ENCODE measurements around the gene TERB2. TPM values are rescaled to one million over a fixed set of nuclear protein-coding genes. Genes with fewer than 3 reads are reported as not detected.
"Not testable (repeated sequence)": the region's sequence is repeated elsewhere in the genome, so short reads cannot be mapped to it uniquely, and the experiment has no call there.

The TERB2 gene, protein sequence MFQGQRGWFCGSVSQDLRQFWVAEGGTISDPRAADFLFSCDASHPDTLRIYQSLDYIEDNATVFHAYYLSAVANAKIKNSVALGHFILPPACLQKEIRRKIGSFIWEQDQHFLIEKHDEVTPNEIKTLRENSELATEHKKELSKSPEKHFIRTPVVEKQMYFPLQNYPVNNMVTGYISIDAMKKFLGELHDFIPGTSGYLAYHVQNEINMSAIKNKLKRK
- polyA plus RNA-seq (ENCODE audit: insufficient read length in 4 of 4) = not detected

DNA sequence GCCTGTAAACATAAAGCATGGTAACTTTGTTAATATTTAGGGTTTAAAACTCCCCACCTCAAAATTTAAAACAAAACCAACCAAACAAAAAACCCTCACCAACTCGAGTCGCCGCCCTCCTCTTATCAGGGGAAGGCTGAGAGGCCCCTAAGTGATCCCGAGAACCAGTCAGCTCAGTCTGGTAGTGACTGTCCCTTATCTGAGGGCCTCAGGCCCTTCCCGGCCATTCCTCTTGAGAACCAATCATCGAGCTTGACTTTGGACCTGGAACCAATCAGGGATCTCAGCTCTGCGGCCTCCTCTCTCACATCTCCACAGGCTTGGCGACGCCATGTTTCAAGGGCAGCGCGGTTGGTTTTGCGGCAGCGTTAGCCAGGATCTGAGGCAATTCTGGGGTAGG, at the start of gene TERB2:
TERB2 (plus strand) TSS at position 300 of the 400 bp plus-strand sequence; CDS start at position 332, 32 bp downstream.
- no peak for DNase-seq (ENCODE audit: low read depth in 4 of 4, low spot score in 2 of 4)

DNA sequence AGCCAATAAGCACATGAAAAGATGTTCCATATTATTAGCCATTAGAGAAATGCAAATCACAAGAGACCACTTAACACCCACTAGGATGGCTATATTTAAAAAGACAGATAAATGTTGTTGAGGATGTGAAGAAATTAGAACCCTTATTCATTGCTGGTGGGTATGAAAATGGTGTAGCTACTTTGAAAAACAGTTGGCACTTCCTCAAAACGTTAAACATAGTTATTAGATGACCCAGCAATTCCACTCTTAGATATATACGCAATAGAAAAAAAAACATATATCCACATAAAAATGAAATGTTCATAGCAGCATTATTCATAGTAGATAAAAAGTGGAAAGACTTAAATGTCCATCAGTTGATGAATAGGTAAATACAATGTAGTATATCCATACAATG, 47.1 kb upstream of the TERB2 start:
- no peak for DNase-seq (ENCODE audit: low read depth in 4 of 4, low spot score in 2 of 4)

DNA sequence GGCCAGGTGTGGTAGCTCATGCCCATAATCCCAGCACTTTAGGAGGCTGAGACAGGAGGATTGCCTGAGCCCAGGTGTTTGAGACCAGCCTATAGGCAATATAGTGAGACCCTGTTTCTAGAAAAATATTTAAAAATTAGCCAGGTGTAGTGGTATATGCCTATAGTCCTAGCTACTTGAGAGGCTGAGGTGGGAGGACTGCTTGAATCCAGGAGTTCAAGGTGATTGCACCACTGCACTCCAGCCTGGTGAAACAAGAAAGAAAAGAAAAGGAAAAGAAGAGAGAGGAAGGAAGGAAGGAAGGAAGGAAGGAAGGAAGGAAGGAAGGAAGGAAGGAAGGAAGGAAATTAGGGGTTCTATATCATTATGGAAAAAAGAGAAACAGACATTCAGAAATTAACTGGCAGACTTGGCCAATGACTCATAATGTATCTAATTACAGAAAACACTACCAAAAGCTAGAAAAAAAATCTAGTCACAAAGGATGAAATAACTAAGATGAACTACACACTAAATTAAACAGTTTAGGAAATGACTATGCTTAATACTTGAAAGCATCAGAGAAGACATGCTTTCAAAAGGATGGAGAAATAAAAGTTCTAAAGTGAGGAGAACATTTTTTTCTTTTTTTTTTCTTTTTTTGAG, 45.4 kb upstream of the TERB2 start:
- DNase-seq (ENCODE audit: low read depth in 4 of 4, low spot score in 2 of 4) = no peak

DNA sequence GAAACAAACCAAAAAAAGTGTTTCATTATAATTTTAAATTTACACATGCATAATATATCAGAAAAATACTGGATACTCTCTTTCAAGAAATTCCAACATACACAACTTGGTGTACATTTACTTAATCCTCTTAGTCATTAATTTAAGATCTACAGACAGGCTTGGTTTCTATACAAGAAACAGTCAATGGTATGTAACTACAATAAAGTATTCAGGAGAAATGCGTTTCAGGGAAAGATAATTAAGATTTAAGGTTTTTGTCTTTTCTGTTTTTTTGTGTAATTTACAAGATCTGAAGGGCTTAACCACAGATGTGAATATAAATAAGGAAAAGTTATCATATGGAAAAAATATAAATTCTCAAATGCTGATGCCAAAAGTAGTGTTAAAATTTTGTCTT, 44.3 kb upstream of the TERB2 start:
- DNase-seq (ENCODE audit: low read depth in 4 of 4, low spot score in 2 of 4) = not testable (repeated sequence)

DNA sequence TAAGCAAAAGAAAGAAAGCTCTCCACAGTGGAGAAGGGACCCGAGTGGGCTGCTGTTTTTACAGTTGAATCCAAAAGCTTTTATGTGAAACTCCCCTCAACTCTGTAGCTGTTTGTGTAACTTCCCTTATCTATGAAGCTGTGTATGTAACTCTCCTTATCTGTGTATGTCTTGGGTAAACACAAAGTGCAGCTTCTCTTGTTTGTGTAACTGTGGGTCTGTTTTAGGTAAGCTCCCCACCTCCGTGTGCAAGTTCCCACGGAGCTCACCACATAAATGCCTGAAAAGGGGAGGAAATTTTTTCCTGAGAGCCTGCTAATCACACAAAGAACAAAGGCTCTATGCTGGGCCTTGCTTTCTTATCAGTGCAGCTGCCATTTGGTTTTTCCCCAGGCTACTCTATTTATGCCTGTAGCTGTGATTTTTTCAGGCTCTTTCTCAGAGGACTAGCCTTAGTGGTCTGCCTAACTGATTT, 43.5 kb upstream of the TERB2 start:
- not testable (repeated sequence) for DNase-seq (ENCODE audit: low read depth in 4 of 4, low spot score in 2 of 4)

DNA sequence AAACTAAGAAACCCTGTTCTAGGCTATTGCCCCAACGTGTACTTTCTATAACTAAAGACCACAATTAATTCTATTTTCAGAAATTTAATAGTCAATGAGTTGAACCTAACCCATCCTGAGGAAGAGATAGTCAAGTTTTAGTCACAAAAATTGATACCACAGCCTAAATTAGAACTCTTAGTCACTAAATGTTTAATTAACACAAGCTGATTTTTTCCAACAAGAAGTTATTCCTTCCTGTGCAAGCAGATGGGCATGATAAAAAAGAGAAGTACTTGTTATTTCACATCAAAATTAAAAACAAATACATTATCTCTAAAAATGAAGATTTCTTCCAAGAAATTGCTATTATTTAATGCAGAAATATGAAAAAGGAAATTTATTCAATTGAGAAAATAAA, 38.4 kb upstream of the TERB2 start:
- DNase-seq (ENCODE audit: low read depth in 4 of 4, low spot score in 2 of 4) = no peak

DNA sequence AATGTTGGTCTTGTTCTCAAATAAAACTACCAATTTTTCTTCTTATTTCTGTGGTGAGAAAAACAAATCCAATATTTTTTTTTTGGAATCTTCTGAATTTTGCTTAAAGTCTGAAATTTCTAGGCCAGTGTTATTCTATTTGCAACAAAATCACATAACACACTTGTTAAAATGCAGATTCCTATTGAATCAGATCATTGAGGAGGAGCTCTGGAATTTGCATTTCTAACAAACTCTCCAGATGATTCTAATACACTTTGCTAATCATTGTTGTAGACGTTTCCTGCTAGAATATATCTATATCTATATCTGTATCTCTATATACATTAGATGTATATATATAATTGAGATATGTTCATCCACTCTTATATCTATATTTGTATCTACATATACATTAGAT, 27.8 kb upstream of the TERB2 start:
- not testable (repeated sequence) for DNase-seq (ENCODE audit: low read depth in 4 of 4, low spot score in 2 of 4)

DNA sequence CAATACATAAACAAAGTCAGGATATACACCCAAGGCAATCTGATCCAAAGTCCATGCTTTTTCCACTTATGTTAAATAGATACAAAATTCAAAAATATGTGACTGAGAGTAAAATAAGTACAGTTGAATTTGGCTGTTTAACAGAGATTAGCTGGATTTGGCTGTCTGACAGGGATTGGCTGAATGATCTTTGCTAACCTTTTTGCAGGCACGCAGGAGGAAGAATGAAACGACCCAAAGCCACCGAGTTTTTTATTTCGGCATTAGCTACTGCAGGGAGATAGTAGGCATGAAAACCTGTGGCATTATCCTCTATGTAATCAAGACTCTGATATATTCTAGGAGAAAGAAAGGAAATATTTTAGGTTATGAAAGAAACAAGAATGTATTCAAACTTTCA, 26.2 kb upstream of the TERB2 start:
- DNase-seq (ENCODE audit: low read depth in 4 of 4, low spot score in 2 of 4) = not testable (repeated sequence)

DNA sequence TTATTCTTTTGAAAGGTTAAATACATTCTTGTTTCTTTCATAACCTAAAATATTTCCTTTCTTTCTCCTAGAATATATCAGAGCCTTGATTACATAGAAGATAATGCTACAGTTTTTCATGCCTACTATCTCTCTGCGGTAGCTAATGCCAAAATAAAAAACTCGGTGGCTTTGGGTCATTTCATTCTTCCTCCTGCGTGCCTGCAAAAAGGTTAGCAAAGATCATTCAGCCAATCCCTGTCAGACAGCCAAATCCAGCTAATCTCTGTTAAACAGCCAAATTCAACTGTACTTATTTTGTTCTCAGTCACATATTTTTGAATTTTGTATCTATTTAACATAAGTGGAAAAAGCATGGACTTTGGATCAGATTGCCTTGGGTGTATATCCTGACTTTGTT, 1.8 kb downstream of the TERB2 start:
- DNase-seq (ENCODE audit: low read depth in 4 of 4, low spot score in 2 of 4) = not testable (repeated sequence)

DNA sequence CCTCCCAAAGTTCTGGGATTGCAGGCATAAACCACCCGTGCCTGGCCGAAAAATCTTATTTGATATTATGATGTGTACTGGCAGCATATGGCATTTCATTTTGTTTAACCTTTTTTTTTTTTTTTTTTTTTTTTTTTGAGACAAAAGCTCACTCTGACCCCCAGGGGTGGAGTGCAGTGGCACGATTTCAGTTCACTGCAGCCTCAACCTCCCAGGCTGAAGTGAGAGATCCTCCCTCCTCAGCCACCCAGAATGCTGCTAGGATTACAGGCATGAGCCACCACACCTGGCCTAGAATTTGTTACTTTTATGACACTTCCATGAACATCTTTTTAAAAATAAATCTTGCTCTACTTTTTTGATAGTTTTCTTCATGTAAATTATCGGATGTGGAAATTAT, 12.0 kb downstream of the TERB2 start:
- no peak for DNase-seq (ENCODE audit: low read depth in 4 of 4, low spot score in 2 of 4)

DNA sequence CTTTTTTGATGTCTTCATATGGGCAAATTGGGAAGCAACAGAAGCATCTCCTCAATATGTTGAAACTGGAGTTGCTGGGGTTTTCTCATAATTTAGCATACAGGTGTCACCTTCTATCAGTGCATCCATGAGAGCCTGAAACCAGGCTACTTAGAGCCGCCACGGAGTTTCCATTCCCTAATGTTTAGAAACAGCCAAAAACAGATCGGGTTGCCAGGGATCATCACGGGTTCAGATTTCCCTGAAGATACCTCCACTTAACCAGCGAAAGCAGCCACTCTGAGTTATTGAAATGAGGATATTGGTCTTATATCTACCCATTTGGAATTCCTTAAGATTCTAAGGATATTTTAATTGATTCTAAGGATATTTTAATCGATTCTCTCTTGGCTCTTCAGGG, 14.5 kb downstream of the TERB2 start:
- no peak for DNase-seq (ENCODE audit: low read depth in 4 of 4, low spot score in 2 of 4)

DNA sequence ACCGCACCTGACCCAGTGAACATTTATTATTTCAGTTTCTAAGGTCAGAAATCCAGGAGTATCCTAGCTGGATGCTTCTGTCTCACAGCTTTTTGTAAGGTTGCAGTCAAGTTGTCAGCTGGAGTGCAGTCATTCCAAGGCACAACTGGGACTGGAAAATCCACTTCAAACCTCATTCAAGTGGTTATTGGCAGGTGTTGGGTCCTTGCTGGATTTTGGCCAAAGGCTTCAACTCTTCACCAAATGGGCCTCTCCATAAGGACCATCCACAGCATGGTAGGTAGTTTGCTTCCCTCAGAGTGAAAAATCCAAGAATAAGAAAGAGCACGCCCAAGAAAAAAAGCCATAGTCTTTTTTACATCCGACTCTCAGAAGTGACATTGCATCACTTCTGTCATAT, 19.7 kb downstream of the TERB2 start:
- not testable (repeated sequence) for DNase-seq (ENCODE audit: low read depth in 4 of 4, low spot score in 2 of 4)

DNA sequence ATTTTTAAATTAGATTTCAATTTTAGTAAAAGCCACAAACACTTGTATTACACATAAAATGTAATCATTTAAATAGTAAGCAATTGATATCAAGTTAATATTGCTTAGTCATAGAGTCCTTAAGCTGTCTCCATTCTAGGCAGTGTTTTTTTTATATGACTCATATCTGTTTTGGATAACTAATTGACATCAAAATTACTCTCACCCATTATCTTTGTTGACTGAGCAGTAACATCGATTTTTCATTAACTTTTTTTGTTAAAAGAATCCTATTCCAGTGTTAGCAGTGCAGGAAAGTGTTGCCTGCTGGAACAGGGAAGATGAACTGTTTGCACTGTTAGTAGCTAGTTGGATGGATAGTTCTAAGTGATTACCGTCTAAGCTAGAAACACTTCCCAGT, 21.3 kb downstream of the TERB2 start:
- not testable (repeated sequence) for DNase-seq (ENCODE audit: low read depth in 4 of 4, low spot score in 2 of 4)

DNA sequence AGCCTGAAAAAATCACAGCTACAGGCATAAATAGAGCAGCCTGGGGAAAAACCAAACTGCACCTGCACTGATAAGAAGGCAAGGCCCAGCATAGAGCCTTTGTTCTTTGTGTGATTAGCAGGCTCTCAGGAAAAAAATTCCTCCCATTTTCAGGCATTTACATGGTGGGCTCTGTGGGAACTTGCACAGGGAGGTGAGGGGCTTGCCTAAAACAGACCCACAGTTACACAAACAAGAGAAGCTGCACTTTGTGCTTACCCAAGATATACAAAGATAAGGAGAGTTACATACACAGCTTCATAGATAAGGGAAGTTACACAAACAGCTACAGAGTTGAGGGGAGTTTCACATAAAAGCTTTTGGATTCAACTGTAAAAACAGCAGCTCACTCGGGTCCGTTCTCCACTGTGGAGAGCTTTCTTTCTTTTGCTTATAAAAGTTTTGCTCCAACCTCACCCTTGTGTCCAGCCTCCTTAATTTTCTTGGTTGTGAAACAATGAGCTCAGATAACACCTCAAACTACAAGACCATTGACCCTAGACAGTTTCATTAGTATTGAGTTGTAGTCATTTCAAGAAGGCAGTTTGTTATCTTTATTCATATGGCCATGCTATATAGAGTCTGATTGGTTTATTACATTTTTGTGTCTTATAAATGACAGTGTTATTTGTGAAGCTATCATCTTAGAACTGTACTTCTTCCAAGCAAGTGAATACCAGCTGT, 23.3 kb downstream of the TERB2 start:
- not testable (repeated sequence) for DNase-seq (ENCODE audit: low read depth in 4 of 4, low spot score in 2 of 4)

DNA sequence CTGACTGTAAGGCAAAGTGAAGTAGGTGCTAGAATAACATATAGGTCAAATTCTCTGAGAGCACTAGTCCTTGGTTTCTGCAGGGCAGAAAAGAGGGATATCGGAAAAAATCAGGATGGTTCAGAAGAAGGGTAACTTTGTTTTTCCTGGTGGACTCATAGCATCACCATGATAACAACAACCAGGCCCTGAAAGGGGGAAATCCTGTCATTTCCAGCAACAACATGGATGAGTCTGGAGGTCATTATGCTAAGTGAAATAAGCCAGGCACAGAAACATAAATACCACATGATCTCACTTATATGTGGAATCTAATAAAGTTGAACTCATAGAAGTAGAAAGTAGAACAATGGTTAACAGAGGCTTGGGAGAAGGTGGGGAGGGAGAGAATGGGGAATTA, 27.7 kb downstream of the TERB2 start:
- DNase-seq (ENCODE audit: low read depth in 4 of 4, low spot score in 2 of 4) = not testable (repeated sequence)

DNA sequence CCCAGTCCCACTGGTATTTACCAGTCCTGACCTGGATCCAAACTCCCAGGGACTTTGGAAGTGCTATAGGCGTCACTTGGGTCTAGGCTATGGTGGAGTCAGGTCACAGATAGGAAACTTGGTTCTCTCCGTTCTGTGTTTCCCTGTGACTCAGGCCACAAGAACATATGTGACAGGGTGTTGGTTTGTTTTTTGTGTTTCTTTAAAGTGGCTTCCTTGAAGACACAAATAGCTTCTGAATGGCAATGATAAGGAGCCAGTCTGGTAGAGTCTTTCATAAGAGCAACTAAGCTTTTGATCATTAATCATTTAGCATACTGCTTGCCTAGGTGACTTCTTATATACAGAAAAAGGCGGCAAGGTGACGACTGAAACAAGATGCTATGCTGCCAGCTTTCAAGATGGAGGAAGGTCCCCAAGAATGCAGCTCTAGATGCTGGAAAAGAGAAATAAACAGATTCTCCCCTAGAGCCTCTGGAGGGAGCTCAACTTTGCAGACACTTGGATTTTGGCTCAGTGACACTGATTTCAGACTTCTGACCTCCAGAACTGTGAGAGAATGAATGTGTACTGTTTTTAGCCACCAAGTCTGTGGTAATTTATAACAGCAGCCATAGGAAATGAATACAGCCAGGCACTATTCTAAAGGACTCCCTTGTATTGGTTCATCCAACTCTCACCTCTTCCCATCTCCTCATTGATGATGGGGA, 30.0 kb downstream of the TERB2 start:
- DNase-seq (ENCODE audit: low read depth in 4 of 4, low spot score in 2 of 4) = not testable (repeated sequence)

DNA sequence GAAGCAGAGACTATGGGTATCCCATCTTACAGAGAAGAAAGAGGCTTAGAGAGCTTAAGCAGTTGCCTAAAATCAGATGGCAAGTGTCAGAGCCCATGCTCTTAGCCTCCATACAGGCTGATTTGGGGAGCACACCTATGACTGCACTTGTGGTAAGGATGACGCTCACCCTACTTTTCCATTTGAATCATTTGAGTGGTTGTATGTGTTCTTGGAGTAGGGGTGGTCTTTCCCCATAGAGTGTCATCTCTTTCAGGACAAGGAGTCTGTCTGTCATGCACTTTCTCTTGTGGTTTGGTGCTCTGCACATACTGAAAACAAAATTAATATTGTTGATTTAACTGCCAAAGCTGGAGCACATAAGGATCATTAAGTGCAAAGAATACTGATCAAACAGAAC, 31.2 kb downstream of the TERB2 start:
- not testable (repeated sequence) for DNase-seq (ENCODE audit: low read depth in 4 of 4, low spot score in 2 of 4)

DNA sequence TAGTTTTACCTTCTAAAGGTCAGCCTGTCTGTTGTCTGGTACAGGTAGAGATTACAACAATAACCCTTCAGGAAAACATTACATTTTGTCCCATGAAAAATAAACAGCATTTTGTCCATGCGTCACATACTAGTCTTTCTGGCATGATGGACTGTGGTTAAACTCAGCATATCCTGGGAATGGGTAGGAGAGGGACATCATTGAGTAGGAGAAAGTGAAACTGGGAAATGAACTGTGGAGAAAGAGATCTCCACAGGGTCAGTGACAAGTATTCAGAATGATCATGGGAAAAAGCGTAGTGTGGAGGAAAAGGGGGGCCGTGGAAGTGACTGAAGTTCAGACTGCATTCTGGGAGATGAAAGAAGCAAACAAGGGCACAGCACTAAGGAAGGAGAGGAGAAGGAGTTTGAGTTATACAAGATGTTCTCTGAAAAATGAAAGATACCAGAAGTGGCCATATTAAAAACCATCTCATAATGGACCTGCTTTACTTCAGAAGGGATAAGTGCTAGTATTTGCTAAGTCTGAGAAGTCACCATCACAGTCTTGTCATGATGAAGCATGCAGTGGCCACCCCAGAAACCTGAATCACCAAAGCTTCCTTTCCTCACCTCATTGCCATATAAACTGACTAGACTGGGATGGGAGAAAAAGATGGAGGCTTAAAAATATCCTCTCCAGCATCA, 31.8 kb downstream of the TERB2 start:
- not testable (repeated sequence) for DNase-seq (ENCODE audit: low read depth in 4 of 4, low spot score in 2 of 4)

DNA sequence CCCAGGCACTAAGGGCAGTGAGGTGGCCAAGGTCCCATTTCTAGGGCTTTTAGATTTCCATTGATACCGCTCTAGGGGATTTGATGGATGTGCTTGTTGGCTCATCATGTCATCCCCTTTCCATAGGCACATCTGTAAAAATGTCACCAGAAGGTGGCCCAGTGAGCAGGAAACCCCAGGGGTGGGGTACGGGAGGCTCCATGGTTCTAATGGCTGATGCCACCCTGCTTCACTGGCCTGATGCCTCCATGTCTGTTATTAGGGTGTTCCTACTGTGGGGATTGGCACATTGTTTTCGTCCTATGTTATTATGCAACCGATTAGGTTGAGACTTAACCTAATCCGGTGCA, 32.4 kb downstream of the TERB2 start:
- DNase-seq (ENCODE audit: low read depth in 4 of 4, low spot score in 2 of 4) = not testable (repeated sequence)

DNA sequence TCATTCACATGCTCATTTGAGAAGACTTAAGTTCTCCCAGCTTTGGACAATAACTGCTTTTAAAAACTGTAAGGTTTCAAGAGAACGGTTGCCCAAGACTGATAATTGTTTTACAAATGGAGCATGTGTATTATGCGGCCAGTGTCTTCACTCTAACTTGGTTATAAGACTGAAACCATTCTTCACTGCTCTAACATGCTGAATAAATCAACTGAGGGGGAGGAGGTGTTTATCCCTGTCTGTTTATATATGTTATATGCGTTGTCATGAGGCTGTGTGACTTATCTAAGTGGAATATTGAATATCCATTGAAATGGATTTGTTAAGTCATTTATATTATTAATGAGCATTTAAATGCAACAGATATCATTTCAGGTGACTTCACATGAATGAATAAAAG, 41.1 kb downstream of the TERB2 start:
- DNase-seq (ENCODE audit: low read depth in 4 of 4, low spot score in 2 of 4) = not testable (repeated sequence)
